Muscle of back (tissue), 11 donors: ENCODE results near the gene SEZ6L2. TPM values are rescaled to one million over a fixed set of nuclear protein-coding genes. Genes with fewer than 3 reads are reported as not detected.
A peak's percentile ranks its signal among the peaks of the same experiment; 100 is the strongest.
"Not testable (repeated sequence)": the region's sequence is repeated elsewhere in the genome, so short reads cannot be mapped to it uniquely, and the experiment has no call there.

Experiments used
- DNase-seq, 3 donors: peaks; one replicate each; pipeline versions ENCODE4 v3.0.0 to v3.0.0-alpha.2; 2013
- polyA plus RNA-seq, 10 donors: library from polyadenylated mRNA; unstranded; fragments of 120-200 nt; gene quantifications; one replicate each; pipeline ENCODE4 v1.2.1, GENCODE V29; 2013; ENCODE audit not compliant: insufficient read length in 10 of 10

SEZ6L2 gene
- polyA plus RNA-seq, 10 donors, result 0.87 to 4.2 (median 1.8) TPM

GRCh38 chr16:29910819-29911675 lies 11.7 kb upstream of the SEZ6L2 start:
- no peak for DNase-seq

GRCh38 chr16:29909851-29910250 lies 10.5 kb upstream of the SEZ6L2 start:
- DNase-seq, result not testable (repeated sequence)

GRCh38 chr16:29909391-29909790 lies 10.0 kb upstream of the SEZ6L2 start:
- no peak for DNase-seq

GRCh38 chr16:29908719-29909220 lies 9.4 kb upstream of the SEZ6L2 start:
- no peak for DNase-seq

GRCh38 chr16:29907973-29908372 lies 8.6 kb upstream of the SEZ6L2 start:
- DNase-seq, result no peak

GRCh38 chr16:29906520-29907244 lies 7.3 kb upstream of the SEZ6L2 start:
- no peak for DNase-seq

GRCh38 chr16:29905668-29906067 lies 6.3 kb upstream of the SEZ6L2 start:
- no peak for DNase-seq

GRCh38 chr16:29904947-29905346 lies 5.6 kb upstream of the SEZ6L2 start:
- DNase-seq, result no peak

- no peak for DNase-seq
These were observed 4.2 kb upstream of the SEZ6L2 start for GRCh38 chr16:29903590-29903989.

- DNase-seq, result no peak
These were observed 2.2 kb upstream of the SEZ6L2 start for GRCh38 chr16:29901607-29901945.

- DNase-seq, result no peak
These were observed 1.7 kb upstream of the SEZ6L2 start for GRCh38 chr16:29900888-29901606.

GRCh38 chr16:29900102-29900887 lies 945 bp upstream of the SEZ6L2 start, which contains the start of gene ASPHD1:
TSS of gene ASPHD1 (plus strand) at chr16:29900488. CDS start at chr16:29900972, 484 bp downstream.
- DNase-seq, result peak; percentile 38 to 78 (median 43)

GRCh38 chr16:29898804-29899515 lies 390 bp downstream of the SEZ6L2 start:
- DNase-seq, result no peak

- DNase-seq, result no peak
These were observed 1.1 kb downstream of the SEZ6L2 start for GRCh38 chr16:29898135-29898803.

GRCh38 chr16:29897333-29897732 lies 2.0 kb downstream of the SEZ6L2 start:
- no peak for DNase-seq

- DNase-seq, result no peak
These were observed 2.5 kb downstream of the SEZ6L2 start for GRCh38 chr16:29896841-29897240.

- DNase-seq, result no peak
These were observed 5.0 kb downstream of the SEZ6L2 start for GRCh38 chr16:29894352-29894751.

GRCh38 chr16:29893553-29893952 lies 5.8 kb downstream of the SEZ6L2 start:
- no peak for DNase-seq

- DNase-seq, result no peak
These were observed 6.9 kb downstream of the SEZ6L2 start for GRCh38 chr16:29892458-29892813.
